ENCODE results near the gene TCHH.
"Not testable (repeated sequence)": the region's sequence is repeated elsewhere in the genome, so short reads cannot be mapped to it uniquely, and the experiment has no call there.

TCHH gene

DNA sequence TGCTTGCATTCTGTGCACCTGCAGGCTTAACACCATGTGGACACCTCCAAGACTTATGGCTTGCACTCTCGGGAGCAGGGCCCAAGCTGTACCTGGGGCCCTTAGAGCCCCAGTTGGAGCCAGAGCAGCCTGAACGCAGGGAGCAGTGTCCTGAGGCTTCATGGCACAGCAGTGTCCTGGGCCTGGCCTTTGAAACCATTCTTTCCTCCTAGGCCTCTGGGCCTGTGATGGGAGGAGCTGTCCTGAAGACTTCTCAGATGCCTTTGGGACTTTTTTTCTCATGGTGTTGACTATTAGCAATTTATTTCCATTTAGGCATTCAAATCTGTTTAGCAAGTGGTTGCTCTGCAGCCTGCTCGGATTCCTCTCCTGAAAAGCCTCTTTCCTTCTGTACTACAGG is 32.8 kb upstream of the TCHH start:
- peaks cover 11% of the 10 kb centered on the region; the same call in 1 of the 2 replicates for H3K9me3 ChIP-seq (ENCODE audit: insufficient read depth, low read length)

DNA sequence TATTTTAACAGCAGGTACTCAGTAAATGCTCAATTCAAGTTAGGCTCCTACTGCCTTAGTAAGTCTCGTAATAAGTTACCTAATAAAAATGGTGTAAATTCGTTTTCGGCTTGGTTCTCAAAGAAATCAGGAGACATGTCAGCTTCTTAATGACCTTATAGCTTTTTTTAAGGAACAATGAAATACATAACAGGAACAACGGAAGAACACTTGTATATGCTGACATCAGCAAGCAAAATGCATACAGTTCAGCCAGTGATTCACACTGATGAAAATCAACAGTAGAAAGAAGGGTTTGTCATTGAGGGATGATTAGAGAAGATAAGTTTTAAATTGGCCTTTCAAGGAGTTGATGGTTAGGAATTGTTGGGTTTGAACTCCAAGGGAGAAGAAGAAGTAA is 30.5 kb upstream of the TCHH start:
- peaks cover 11% of the 10 kb centered on the region; the same call in 1 of the 2 replicates for H3K9me3 ChIP-seq (ENCODE audit: insufficient read depth, low read length)
- H2AFZ ChIP-seq (ENCODE audit: low read depth, low read length) = no peak overlapping the region
- H4K20me1 ChIP-seq (ENCODE audit: insufficient read depth, low read length) = no peaks in the 10 kb centered on the region
- H3K9ac ChIP-seq (ENCODE audit: low read length) = no peak overlapping the region
- H3K27ac ChIP-seq (ENCODE audit: low read length) = no peak overlapping the region
- no peaks in the 10 kb centered on the region for H3K79me2 ChIP-seq (ENCODE audit: low read length)
- H3K4me3 ChIP-seq (ENCODE audit: low read length) = no peak overlapping the region
- peaks cover 7% of the 10 kb centered on the region for H3K27me3 ChIP-seq (ENCODE audit: low read depth, low read length)
- peaks cover 8% of the 10 kb centered on the region for H3K4me1 ChIP-seq (ENCODE audit: low read length)
- H3K36me3 ChIP-seq (replicated peaks; ENCODE audit: low read depth, low read length) = no peaks in the 10 kb centered on the region
- TF ChIP-seq EZH2phosphoT487 (IDR thresholded peaks at IDR 0.05; ENCODE audit: low read depth) = no peak
- TF ChIP-seq, protein P1, sequence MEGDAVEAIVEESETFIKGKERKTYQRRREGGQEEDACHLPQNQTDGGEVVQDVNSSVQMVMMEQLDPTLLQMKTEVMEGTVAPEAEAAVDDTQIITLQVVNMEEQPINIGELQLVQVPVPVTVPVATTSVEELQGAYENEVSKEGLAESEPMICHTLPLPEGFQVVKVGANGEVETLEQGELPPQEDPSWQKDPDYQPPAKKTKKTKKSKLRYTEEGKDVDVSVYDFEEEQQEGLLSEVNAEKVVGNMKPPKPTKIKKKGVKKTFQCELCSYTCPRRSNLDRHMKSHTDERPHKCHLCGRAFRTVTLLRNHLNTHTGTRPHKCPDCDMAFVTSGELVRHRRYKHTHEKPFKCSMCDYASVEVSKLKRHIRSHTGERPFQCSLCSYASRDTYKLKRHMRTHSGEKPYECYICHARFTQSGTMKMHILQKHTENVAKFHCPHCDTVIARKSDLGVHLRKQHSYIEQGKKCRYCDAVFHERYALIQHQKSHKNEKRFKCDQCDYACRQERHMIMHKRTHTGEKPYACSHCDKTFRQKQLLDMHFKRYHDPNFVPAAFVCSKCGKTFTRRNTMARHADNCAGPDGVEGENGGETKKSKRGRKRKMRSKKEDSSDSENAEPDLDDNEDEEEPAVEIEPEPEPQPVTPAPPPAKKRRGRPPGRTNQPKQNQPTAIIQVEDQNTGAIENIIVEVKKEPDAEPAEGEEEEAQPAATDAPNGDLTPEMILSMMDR (IDR thresholded peaks at IDR 0.05; ENCODE audit: low read depth, low read length) = no peak
- no peak overlapping the region for H3K4me2 ChIP-seq (ENCODE audit: low read length)

More for the DNA sequence above, 32.8 kb upstream of the TCHH start:
- no peaks in the 10 kb centered on the region for H3K27me3 ChIP-seq (ENCODE audit: low read depth, low read length)
- H3K36me3 ChIP-seq (replicated peaks; ENCODE audit: low read depth, low read length) = no peaks in the 10 kb centered on the region
- no peaks in the 10 kb centered on the region for H4K20me1 ChIP-seq (ENCODE audit: insufficient read depth, low read length)
- no peak overlapping the region for H3K4me3 ChIP-seq (ENCODE audit: low read length)
- TF ChIP-seq, protein P1 (IDR thresholded peaks at IDR 0.05; ENCODE audit: low read depth, low read length) = no peak
- TF ChIP-seq EZH2phosphoT487 (IDR thresholded peaks at IDR 0.05; ENCODE audit: low read depth) = no peak
- no peak overlapping the region for H2AFZ ChIP-seq (ENCODE audit: low read depth, low read length)
- peaks cover 7% of the 10 kb centered on the region for H3K4me1 ChIP-seq (ENCODE audit: low read length)
- H3K79me2 ChIP-seq (ENCODE audit: low read length) = no peaks in the 10 kb centered on the region
- H3K27ac ChIP-seq (ENCODE audit: low read length) = no peak overlapping the region
- H3K4me2 ChIP-seq (ENCODE audit: low read length) = no peak overlapping the region
- no peak overlapping the region for H3K9ac ChIP-seq (ENCODE audit: low read length)

DNA sequence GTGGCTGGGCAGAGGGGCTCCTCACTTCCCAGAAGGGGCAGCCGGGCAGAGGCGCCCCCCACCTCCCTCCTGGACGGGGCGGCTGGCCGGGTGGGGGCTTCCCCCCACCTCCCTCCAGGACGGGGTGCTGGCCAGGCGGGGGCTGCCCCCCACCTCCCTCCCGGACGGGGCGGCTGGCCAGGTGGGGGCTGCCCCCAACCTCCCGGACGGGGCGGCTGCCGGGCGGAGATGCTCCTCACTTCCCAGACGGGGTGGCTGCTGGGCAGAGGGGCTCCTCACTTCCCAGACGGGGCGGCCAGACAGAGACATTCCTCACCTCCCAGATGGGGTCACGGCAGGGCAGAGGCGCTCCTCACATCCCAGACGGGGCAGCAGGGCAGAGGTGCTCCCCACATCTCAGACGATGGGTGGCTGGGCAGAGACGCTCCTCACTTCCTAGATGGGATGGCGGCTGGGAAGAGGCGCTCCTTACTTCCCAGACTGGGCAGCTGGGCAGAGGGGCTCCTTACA is 29.5 kb upstream of the TCHH start:
- H3K27ac ChIP-seq (ENCODE audit: low read length); H3K4me2 ChIP-seq (ENCODE audit: low read length); H4K20me1 ChIP-seq (ENCODE audit: insufficient read depth, low read length); H3K9ac ChIP-seq (ENCODE audit: low read length); H3K79me2 ChIP-seq (ENCODE audit: low read length); H3K36me3 ChIP-seq (replicated peaks; ENCODE audit: low read depth, low read length); H2AFZ ChIP-seq (ENCODE audit: low read depth, low read length); H3K4me1 ChIP-seq (ENCODE audit: low read length); H3K4me3 ChIP-seq (ENCODE audit: low read length): not testable (repeated sequence)
- H3K9me3 ChIP-seq (ENCODE audit: insufficient read depth, low read length) = peaks cover 11% of the 10 kb centered on the region; the same call in 1 of the 2 replicates
- H3K27me3 ChIP-seq (ENCODE audit: low read depth, low read length) = peaks cover 16% of the 10 kb centered on the region

DNA sequence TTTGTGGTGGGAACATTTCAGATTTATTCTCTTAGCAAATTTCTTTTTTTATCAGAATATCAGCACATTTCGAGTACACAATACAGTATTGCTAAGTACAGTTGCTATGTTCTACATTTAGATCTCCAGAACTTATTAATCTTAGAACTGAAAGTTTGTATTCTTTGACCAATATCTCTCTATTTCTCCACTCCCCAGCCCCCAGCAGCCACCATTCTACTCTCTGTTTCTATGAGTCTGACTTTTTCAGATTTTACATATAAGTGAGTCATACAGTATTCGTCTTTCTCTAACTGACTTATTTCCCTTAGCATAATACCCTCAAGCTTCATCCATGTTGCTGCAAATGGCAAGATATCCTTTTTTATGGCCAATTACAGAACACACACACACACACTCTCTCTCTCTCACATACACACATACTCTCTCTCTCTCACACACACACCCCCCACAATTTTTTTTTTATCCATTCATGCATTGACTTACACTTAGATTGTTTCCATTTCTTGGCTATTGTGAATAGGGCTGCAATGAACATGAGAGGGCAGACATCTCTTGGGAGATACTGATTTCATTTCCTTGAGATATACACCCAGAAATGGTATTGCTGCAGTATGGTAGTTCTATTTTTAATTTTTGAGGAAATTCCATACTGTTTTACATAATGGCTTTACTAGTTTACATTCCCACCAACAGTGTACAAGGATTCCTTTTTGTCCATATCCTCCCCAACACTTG is 28.1 kb upstream of the TCHH start:
- Histone ChIP-seq H3K9ac (ENCODE audit: low read length) (no peak overlapping the region), H3K36me3 (replicated peaks; ENCODE audit: low read depth, low read length) (no peaks in the 10 kb centered on the region), H3K4me3 (ENCODE audit: low read length) (no peak overlapping the region), H3K27me3 (ENCODE audit: low read depth, low read length) (peaks cover 20% of the 10 kb centered on the region), H4K20me1 (ENCODE audit: insufficient read depth, low read length) (no peaks in the 10 kb centered on the region), H2AFZ (ENCODE audit: low read depth, low read length) (no peak overlapping the region), H3K27ac (ENCODE audit: low read length) (no peak overlapping the region), H3K4me1 (ENCODE audit: low read length) (peaks cover 8% of the 10 kb centered on the region), H3K9me3 (ENCODE audit: insufficient read depth, low read length) (peaks cover 9% of the 10 kb centered on the region; the same call in 1 of the 2 replicates), H3K79me2 (ENCODE audit: low read length) (no peaks in the 10 kb centered on the region), H3K4me2 (ENCODE audit: low read length) (no peak overlapping the region)
- no peak for TF ChIP-seq EZH2phosphoT487 (IDR thresholded peaks at IDR 0.05; ENCODE audit: low read depth)
- TF ChIP-seq, protein P1 (IDR thresholded peaks at IDR 0.05; ENCODE audit: low read depth, low read length) = no peak

All from OCI-LY3 (cell line).